Activated CD8-positive, alpha-beta T cell treated with anti-CD3 and anti-CD28 coated beads for 36 hours (primary cell): ENCODE data around the gene PLA2G4E. TPM values are rescaled to one million over a fixed set of nuclear protein-coding genes. Genes with fewer than 3 reads are reported as not detected.

Experiments used
- ATAC-seq: fragments of 200-7000 bp; cut with Tn5 transposase; one replicate; pipeline ENCODE4 v1.10.0; 2021; ENCODE audit warnings: mild to moderate bottlenecking, moderate library complexity
- CTCF ChIA-PET: fragments of 350-600 bp; sonication (Branson Sonifier 250); formaldehyde crosslinking; loops from one replicate; lab custom pipeline; 2021; ENCODE audit warnings: antibody characterized with exemption; lab: Charles Lee
- POLR2A ChIA-PET: fragments of 350-600 bp; sonication (Branson Sonifier 250); formaldehyde crosslinking; loops from one replicate; lab custom pipeline; 2021; ENCODE audit warnings: antibody characterized with exemption; lab: Charles Lee
- DNase-seq: peaks from one replicate; pipeline ENCODE4 v3.0.0-alpha.2; 2020
- H3K27ac Mint-ChIP-seq: one replicate; pipeline ENCODE4 v1.8.0; 2021; ENCODE audit warnings: mild to moderate bottlenecking, mixed read lengths
- H3K27me3 Mint-ChIP-seq: one replicate; pipeline ENCODE4 v1.8.0; 2021; ENCODE audit warnings: mixed read lengths
- H3K36me3 Mint-ChIP-seq: one replicate; pipeline ENCODE4 v1.8.0; 2021; ENCODE audit warnings: low read depth, mixed read lengths
- H3K4me1 Mint-ChIP-seq: one replicate; pipeline ENCODE4 v1.8.0; 2021; ENCODE audit warnings: low read depth, mixed read lengths
- H3K4me3 Mint-ChIP-seq: one replicate; pipeline ENCODE4 v1.8.0; 2021; ENCODE audit warnings: mild to moderate bottlenecking, moderate library complexity, mixed read lengths
- H3K9me3 Mint-ChIP-seq: one replicate; pipeline ENCODE4 v1.8.0; 2021; ENCODE audit warnings: mixed read lengths
- intact Hi-C: fragments of 100-400 bp; cut with micrococcal nuclease; formaldehyde crosslinking; loops from one replicate; pipeline ENCODE4 v1.10.0; 2022
- total RNA-seq, 2 experiments: library from RNA; stranded (reverse); gene quantifications; one replicate each; pipeline ENCODE4 v1.2.3, GENCODE V29; 2021
- TF ChIP-seq, protein P1 (sequence below): fragments of 200-600 bp; IDR thresholded peaks from one replicate; pipeline ENCODE4 v1.8.0; 2022; ENCODE audit warnings: antibody characterized with exemption, mild to moderate bottlenecking

PLA2G4E gene
- total RNA-seq, 2 experiments from 2014 or later = not detected

- no peak overlapping the region for H3K4me3 Mint-ChIP-seq
- DNase-seq (no peak), ATAC-seq (no peak)
- CTCF ChIA-PET = interaction anchor here (1.1 to 8.1 kb wide), 3 partner anchors 19 to 76 kb away, joined by 3 to 97 read pairs (median 10); no protein-coding TSS in a partner anchor
- TF ChIP-seq, protein P1, sequence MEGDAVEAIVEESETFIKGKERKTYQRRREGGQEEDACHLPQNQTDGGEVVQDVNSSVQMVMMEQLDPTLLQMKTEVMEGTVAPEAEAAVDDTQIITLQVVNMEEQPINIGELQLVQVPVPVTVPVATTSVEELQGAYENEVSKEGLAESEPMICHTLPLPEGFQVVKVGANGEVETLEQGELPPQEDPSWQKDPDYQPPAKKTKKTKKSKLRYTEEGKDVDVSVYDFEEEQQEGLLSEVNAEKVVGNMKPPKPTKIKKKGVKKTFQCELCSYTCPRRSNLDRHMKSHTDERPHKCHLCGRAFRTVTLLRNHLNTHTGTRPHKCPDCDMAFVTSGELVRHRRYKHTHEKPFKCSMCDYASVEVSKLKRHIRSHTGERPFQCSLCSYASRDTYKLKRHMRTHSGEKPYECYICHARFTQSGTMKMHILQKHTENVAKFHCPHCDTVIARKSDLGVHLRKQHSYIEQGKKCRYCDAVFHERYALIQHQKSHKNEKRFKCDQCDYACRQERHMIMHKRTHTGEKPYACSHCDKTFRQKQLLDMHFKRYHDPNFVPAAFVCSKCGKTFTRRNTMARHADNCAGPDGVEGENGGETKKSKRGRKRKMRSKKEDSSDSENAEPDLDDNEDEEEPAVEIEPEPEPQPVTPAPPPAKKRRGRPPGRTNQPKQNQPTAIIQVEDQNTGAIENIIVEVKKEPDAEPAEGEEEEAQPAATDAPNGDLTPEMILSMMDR = no peak
- intact Hi-C loops = loop anchor here (10.0 kb wide), 1 partner anchor 72 kb away; no protein-coding TSS in a partner anchor
- H3K36me3 Mint-ChIP-seq = no peaks in the 10 kb centered on the region
- POLR2A ChIA-PET = interaction anchor here (0.6 kb wide), 1 partner anchor 775 kb away, joined by 3 read pairs; no protein-coding TSS in a partner anchor
- H3K9me3 Mint-ChIP-seq = peaks cover 5% of the 10 kb centered on the region
- no peak overlapping the region for H3K27ac Mint-ChIP-seq
- H3K4me1 Mint-ChIP-seq = no peaks in the 10 kb centered on the region
- H3K27me3 Mint-ChIP-seq = peaks cover 13% of the 10 kb centered on the region
Measured at GRCh38 chr15:42063122-42063848, 42.4 kb upstream of the PLA2G4E start.

DNA sequence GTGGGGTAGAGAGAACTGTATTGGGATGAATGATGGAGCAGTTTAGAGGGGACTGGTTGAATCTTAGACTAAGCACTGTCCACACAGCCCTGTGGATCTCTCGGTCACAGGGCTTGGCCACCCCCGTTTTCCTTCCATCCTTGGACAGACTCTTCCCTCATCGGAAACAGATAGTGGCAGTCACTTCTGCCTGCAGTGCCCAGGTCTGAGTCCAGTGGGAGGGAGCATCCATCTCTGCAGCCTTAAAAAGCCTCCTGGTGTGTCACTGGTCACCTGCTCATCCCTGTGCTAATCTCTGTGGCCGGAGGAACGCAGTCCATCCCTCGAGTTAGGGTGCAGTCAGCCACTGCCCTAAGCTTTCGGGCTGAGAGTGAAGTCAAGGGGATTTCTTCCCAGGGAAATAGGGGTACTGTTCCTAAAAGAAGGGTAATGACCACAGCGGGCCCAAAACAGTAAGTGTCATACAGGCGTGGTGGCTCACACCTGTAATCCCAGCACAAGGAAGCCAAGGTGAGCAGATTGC is 41.5 kb upstream of the PLA2G4E start:
- no peaks in the 10 kb centered on the region for H3K9me3 Mint-ChIP-seq
- intact Hi-C loops = loop anchor here (10.0 kb wide), 1 partner anchor 72 kb away; no protein-coding TSS in a partner anchor
- H3K4me1 Mint-ChIP-seq = no peaks in the 10 kb centered on the region
- peaks cover 19% of the 10 kb centered on the region for H3K27me3 Mint-ChIP-seq
- TF ChIP-seq, protein P1 = no peak
- DNase-seq (no peak), ATAC-seq (no peak)
- POLR2A ChIA-PET = interaction anchor here (0.6 kb wide), 1 partner anchor 774 kb away, joined by 3 read pairs; no protein-coding TSS in a partner anchor
- CTCF ChIA-PET = interaction anchor here (1.5 to 8.1 kb wide), 3 partner anchors 22 to 75 kb away, joined by 3 to 97 read pairs (median 10); no protein-coding TSS in a partner anchor
- H3K36me3 Mint-ChIP-seq = no peaks in the 10 kb centered on the region
- no peak overlapping the region for H3K27ac Mint-ChIP-seq
- no peak overlapping the region for H3K4me3 Mint-ChIP-seq

DNA sequence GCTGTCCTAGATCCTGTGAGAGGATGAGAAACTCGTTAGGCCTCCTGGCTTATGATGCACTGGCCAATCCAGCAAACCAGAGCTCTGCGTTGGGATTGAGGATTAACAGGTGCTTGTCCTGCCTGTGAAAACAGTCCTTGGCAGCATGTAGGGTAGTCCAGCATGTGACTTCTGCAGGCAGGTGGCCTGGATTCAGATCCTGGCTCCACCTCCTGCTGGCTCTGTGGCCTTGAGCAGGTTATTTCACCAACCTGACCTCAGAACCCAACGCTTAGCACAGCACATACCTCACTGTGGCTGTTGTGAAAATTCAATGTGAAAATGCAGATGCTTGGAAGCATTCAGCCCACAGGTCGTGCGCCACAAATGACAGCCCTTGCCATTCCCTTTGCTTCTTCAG is 40.0 kb upstream of the PLA2G4E start:
- TF ChIP-seq, protein P1 = no peak
- no peaks in the 10 kb centered on the region for H3K9me3 Mint-ChIP-seq
- H3K4me3 Mint-ChIP-seq = no peak overlapping the region
- intact Hi-C loops = loop anchor here (10.0 kb wide), 1 partner anchor 74 kb away; no protein-coding TSS in a partner anchor
- CTCF ChIA-PET = interaction anchor here (0.9 to 8.1 kb wide), 9 partner anchors 13 to 137 kb away, joined by 3 to 97 read pairs (median 4); no protein-coding TSS in a partner anchor
- H3K27me3 Mint-ChIP-seq = peaks cover 27% of the 10 kb centered on the region
- DNase-seq (no peak), ATAC-seq (no peak)
- POLR2A ChIA-PET = no interaction called here
- peaks cover 7% of the 10 kb centered on the region for H3K4me1 Mint-ChIP-seq
- H3K27ac Mint-ChIP-seq = no peak overlapping the region
- no peaks in the 10 kb centered on the region for H3K36me3 Mint-ChIP-seq

GRCh38 chr15:42060477-42060763 is 39.6 kb upstream of the PLA2G4E start:
- ATAC-seq = no peak
- no peaks in the 10 kb centered on the region for H3K9me3 Mint-ChIP-seq
- H3K27me3 Mint-ChIP-seq = peaks cover 29% of the 10 kb centered on the region
- H3K36me3 Mint-ChIP-seq = no peaks in the 10 kb centered on the region
- H3K4me1 Mint-ChIP-seq = peaks cover 7% of the 10 kb centered on the region
- no peak for DNase-seq
- no peak overlapping the region for H3K27ac Mint-ChIP-seq
- TF ChIP-seq, protein P1 = no peak
- H3K4me3 Mint-ChIP-seq = no peak overlapping the region
- intact Hi-C loops = loop anchor here (10.0 kb wide), 1 partner anchor 74 kb away; no protein-coding TSS in a partner anchor
- ChIA-PET POLR2A (no interaction called here), CTCF (interaction anchor here (0.9 to 8.1 kb wide), 8 partner anchors 14 to 137 kb away, joined by 3 to 97 read pairs (median 4); no protein-coding TSS in a partner anchor)
